ENCODE data around the gene ETNPPL.
"Not testable (repeated sequence)": the region's sequence is repeated elsewhere in the genome, so short reads cannot be mapped to it uniquely, and the experiment has no call there.

Gene ETNPPL

DNA sequence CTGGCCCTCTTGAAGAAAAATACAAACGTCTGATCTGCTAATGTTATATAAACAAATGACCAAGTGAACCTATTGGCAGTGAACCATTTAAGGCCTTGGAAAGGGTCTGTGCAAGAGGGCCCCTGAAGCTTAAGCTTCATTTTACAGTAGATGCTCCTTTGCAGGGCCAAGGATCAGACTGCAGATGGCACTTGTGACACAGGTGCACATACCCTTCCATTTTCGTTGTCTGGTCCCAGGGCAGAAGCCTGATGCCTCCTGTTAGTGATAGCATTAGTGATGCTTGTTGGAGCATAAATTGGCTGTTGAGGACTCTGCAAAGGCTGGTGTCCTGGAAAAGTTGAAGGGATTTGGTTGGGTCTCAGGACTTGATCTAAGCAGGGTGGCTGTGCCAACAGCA lies 46.5 kb downstream of the ETNPPL start:
- Histone ChIP-seq H3K36me3 (no peaks in the 10 kb centered on the region), H3K4me1 (no peaks in the 10 kb centered on the region), H3K4me3 (ENCODE audit: low read depth, low read length) (no peak overlapping the region), H3K27me3 (peaks cover 9% of the 10 kb centered on the region; the same call in 1 of the 2 replicates), H3K9me3 (no peaks in the 10 kb centered on the region)
- no peak for TF ChIP-seq CTCF (IDR thresholded peaks at IDR 0.05; ENCODE audit: low read depth, low read length)
- DNase-seq = no peak

DNA sequence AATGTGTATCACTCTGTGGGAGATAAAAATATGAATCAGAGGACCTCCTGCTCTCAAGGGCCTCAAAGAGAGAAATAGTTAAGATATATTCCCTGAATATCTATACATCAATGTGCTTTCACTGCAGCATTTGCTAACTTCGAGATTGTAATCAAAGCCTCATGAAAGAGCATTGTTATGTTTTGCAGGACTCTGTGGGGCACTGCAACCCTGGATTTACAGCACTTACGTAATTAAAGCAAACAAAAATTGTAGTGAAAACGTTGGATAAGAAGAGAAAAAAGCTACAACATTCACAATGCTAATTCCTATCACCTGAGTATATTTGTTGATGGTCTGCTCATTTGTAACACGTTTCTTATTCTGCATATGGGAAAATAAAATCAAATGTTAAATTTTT lies 48.0 kb downstream of the ETNPPL start:
- TF ChIP-seq CTCF (IDR thresholded peaks at IDR 0.05; ENCODE audit: low read depth, low read length) = no peak
- no peaks in the 10 kb centered on the region for H3K36me3 ChIP-seq
- H3K4me3 ChIP-seq (ENCODE audit: low read depth, low read length) = no peak overlapping the region
- no peak for DNase-seq
- no peaks in the 10 kb centered on the region for H3K4me1 ChIP-seq
- H3K9me3 ChIP-seq = no peaks in the 10 kb centered on the region
- H3K27me3 ChIP-seq = peaks cover 9% of the 10 kb centered on the region; the same call in 1 of the 2 replicates

DNA sequence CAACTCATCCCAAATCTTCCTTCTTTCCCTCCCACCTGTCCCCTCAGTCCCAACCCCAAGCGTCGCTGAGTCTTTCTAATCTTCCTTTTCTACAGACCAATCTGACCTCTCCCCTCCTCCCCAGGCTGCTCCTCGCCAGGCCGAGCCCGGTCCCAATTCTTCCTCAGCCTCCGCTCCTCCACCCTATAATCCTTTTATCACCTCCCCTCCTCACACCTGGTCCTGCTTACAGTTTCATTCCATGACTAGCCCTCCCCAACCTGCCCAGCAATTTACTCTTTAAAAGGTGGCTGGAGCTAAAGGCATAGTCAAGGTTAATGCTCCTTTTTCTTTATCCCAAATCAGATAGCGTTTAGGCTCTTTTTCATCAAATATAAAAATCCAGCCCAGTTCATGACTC lies 52.3 kb downstream of the ETNPPL start:
- H3K4me1 ChIP-seq; DNase-seq; H3K36me3 ChIP-seq; H3K27me3 ChIP-seq; H3K9me3 ChIP-seq; H3K4me3 ChIP-seq (ENCODE audit: low read depth, low read length): not testable (repeated sequence)

- TF ChIP-seq CTCF (IDR thresholded peaks at IDR 0.05; ENCODE audit: low read depth, low read length) = no peak
Measured at GRCh38 chr4:108709722-108710121, 53.1 kb downstream of the ETNPPL start.

GRCh38 chr4:108709234-108709633 lies 53.6 kb downstream of the ETNPPL start:
- DNase-seq = no peak
- no peaks in the 10 kb centered on the region for H3K9me3 ChIP-seq
- peaks cover under 1% of the 10 kb centered on the region; the same call in 1 of the 2 replicates for H3K27me3 ChIP-seq
- no peaks in the 10 kb centered on the region for H3K36me3 ChIP-seq
- no peak overlapping the region for H3K4me3 ChIP-seq (ENCODE audit: low read depth, low read length)
- TF ChIP-seq CTCF (IDR thresholded peaks at IDR 0.05; ENCODE audit: low read depth, low read length) = no peak
- H3K4me1 ChIP-seq = no peaks in the 10 kb centered on the region

More at GRCh38 chr4:108709722-108710121, 53.1 kb downstream of the ETNPPL start:
- no peak for DNase-seq
- H3K9me3 ChIP-seq = no peaks in the 10 kb centered on the region
- no peaks in the 10 kb centered on the region for H3K36me3 ChIP-seq
- no peaks in the 10 kb centered on the region for H3K4me1 ChIP-seq
- H3K4me3 ChIP-seq (ENCODE audit: low read depth, low read length) = no peak overlapping the region
- no peaks in the 10 kb centered on the region for H3K27me3 ChIP-seq

DNA sequence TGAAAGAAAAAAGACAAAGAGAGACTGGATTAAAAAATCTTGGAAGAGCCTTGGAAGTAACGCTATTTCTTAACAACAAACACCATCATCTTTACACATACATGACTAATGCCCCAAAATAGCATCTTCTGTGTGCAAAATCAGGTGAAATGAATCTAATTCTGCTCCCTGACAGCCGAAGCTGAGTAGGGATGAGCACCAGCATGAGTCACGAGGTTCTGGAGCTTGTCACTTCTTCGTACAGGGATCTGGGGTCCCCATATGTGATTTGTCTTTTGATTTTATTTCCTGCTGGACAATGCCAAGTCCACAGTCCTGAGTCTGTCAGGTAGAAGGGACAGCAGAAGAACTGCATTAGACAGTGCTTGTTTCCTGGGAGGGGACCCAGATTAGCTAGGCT lies 56.6 kb downstream of the ETNPPL start:
- Histone ChIP-seq H3K27me3 (peaks cover 3% of the 10 kb centered on the region; the same call in 1 of the 2 replicates), H3K9me3 (no peaks in the 10 kb centered on the region), H3K36me3 (no peaks in the 10 kb centered on the region), H3K4me3 (ENCODE audit: low read depth, low read length) (no peak overlapping the region), H3K4me1 (no peaks in the 10 kb centered on the region)
- DNase-seq = no peak
- no peak for TF ChIP-seq CTCF (IDR thresholded peaks at IDR 0.05; ENCODE audit: low read depth, low read length)

DNA sequence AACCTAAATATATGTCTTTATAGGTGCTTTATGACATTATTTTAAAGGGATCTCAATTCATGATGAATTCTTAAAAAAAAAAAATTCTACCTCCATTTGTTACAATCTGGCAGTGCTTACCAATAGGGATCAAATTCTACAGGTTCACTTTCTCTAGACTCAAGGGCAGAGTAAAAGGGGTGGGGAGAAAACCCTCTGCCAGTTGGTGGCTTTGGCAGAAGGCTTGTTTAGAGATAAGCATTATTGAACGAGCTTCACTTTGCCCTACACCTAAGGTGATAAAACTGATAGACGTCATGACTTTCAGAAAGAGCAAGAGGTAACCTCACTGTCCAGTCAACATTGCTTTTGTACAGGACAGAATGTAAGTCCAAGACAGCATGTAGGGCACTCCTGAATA lies 58.9 kb downstream of the ETNPPL start:
- Histone ChIP-seq H3K4me3 (ENCODE audit: low read depth, low read length) (no peak overlapping the region), H3K4me1 (no peaks in the 10 kb centered on the region), H3K27me3 (peaks cover 8% of the 10 kb centered on the region), H3K9me3 (no peaks in the 10 kb centered on the region), H3K36me3 (no peaks in the 10 kb centered on the region)
- no peak for DNase-seq
- no peak for TF ChIP-seq CTCF (IDR thresholded peaks at IDR 0.05; ENCODE audit: low read depth, low read length)
